ENCODE results near the gene FRMPD2.
"Not testable (repeated sequence)": the region's sequence is repeated elsewhere in the genome, so short reads cannot be mapped to it uniquely, and the experiment has no call there.

FRMPD2 gene

DNA sequence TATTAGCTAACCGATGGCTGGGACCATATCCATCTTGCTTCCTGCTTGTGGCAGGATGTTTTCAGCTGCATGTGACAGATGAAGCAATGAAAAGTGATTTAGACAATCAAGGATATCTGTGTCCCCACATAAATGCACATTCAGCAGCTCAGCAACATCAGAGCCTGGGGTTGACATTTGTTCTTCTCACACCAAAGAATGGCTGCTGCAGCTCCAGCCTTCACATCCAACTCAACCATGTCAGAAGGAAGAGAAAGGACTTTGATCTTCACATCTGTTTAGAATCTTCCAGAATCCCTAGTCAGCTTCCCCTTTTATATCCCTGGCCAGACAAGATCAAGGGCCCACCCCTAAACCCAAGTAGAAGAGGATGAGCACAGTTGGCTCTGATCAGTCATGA, 11.9 kb upstream of the FRMPD2 start:
- TF ChIP-seq, protein P1, sequence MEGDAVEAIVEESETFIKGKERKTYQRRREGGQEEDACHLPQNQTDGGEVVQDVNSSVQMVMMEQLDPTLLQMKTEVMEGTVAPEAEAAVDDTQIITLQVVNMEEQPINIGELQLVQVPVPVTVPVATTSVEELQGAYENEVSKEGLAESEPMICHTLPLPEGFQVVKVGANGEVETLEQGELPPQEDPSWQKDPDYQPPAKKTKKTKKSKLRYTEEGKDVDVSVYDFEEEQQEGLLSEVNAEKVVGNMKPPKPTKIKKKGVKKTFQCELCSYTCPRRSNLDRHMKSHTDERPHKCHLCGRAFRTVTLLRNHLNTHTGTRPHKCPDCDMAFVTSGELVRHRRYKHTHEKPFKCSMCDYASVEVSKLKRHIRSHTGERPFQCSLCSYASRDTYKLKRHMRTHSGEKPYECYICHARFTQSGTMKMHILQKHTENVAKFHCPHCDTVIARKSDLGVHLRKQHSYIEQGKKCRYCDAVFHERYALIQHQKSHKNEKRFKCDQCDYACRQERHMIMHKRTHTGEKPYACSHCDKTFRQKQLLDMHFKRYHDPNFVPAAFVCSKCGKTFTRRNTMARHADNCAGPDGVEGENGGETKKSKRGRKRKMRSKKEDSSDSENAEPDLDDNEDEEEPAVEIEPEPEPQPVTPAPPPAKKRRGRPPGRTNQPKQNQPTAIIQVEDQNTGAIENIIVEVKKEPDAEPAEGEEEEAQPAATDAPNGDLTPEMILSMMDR (IDR thresholded peaks at IDR 0.05; ENCODE audit: low read depth, low read length) = no peak

DNA sequence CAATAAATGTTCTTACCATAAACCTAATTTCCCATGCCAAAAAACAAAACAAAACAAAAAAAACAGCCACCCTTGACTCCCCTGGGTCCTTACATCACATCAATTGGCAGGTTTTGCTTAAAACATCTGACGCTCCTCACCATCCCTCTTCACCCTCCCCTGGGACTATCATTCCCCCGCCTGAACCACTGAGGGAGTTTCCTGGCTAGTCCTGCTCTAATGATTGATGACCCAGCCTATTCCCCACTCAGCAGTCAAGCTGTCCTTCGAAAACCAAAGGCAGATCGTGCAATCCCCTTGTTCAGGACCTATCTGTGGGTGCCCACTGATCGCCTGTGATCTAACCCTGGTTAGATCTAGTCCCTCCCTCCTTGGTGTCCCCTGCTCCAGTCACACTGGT, 11.2 kb upstream of the FRMPD2 start:
- TF ChIP-seq, protein P1 (IDR thresholded peaks at IDR 0.05; ENCODE audit: low read depth, low read length) = no peak
- Histone ChIP-seq H3K9me3 (no peaks in the 10 kb centered on the region), H3K36me3 (no peaks in the 10 kb centered on the region), H3K4me1 (no peaks in the 10 kb centered on the region), H3K4me3 (ENCODE audit: low read depth, low read length) (no peak overlapping the region), H3K27me3 (no peaks in the 10 kb centered on the region)
- no peak for DNase-seq

More for the DNA sequence above, 11.9 kb upstream of the FRMPD2 start:
- Histone ChIP-seq H3K27me3 (no peaks in the 10 kb centered on the region), H3K4me1 (no peaks in the 10 kb centered on the region), H3K36me3 (no peaks in the 10 kb centered on the region), H3K4me3 (ENCODE audit: low read depth, low read length) (no peak overlapping the region), H3K9me3 (no peaks in the 10 kb centered on the region)
- DNase-seq = no peak

DNA sequence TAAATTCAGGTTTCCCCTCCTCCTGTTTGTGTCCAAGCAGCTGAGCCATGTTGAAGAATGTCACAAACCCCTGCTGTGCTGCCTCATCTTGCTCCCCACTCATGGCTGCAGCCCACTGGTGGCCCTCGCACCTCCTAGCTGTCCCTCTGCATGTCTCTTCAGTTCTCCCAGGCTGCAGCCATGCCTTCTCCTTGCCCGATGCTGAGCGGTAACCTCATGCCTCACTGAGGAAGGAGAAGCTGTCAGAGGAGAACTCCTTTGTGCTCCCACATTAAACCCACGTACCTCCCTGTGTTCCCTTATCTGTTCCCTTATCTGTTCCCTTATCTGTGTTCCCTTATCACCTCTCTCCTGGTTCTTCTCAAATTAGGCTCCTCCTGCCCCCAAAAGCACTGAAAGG, 10.3 kb upstream of the FRMPD2 start:
- no peaks in the 10 kb centered on the region for H3K9me3 ChIP-seq
- no peaks in the 10 kb centered on the region for H3K36me3 ChIP-seq
- TF ChIP-seq, protein P1 (IDR thresholded peaks at IDR 0.05; ENCODE audit: low read depth, low read length) = no peak
- no peaks in the 10 kb centered on the region for H3K27me3 ChIP-seq
- DNase-seq = no peak
- no peaks in the 10 kb centered on the region for H3K4me1 ChIP-seq
- no peak overlapping the region for H3K4me3 ChIP-seq (ENCODE audit: low read depth, low read length)

DNA sequence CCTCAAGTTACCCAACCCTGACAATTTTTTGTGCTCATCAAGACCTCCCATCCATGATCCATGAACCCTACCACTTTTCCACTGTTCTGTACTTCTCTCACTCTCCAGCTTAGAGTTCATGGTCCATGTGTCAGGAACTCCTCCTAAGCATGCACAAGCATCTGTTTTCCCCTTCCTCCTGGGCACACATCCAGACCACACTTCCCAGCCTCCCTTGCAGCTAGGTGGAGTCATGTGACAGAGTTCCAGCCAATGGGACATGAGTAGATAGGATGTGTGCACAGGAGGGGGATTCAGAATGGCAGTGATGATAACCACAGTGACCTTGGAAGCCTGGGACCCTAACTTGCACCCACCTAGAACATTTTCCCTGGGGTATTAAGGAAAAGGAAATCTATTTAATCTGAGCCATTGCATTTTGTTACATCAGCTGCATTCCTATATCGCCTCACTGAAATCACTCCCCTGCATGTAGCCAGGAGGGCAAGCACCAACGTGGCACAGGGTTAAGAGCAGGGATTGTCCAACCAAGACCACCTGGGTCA, 9.6 kb upstream of the FRMPD2 start:
- no peaks in the 10 kb centered on the region for H3K27me3 ChIP-seq
- no peaks in the 10 kb centered on the region for H3K4me1 ChIP-seq
- DNase-seq = no peak
- H3K4me3 ChIP-seq (ENCODE audit: low read depth, low read length) = no peak overlapping the region
- H3K36me3 ChIP-seq = no peaks in the 10 kb centered on the region
- TF ChIP-seq, protein P1 (IDR thresholded peaks at IDR 0.05; ENCODE audit: low read depth, low read length) = no peak
- no peaks in the 10 kb centered on the region for H3K9me3 ChIP-seq

DNA sequence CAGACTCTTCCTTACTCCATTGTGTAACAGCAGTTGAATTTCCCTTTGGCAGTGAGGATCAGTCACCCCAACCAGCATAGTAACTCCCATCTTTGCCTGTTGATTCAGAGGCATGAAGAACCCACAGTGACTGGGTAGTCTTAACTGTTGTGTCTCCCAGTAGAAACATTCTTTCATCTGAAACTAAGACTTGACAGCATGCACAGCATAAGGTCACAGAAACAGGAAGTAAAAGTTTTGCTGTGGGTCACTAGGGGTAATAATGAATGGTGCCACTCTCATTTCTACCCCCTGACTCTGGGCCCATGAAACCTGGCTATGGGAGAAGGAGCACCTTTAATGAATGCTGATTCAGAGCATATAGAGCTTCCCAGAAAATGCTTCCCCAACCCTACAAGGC, 8.3 kb upstream of the FRMPD2 start:
- Histone ChIP-seq H3K27me3 (no peaks in the 10 kb centered on the region), H3K4me3 (ENCODE audit: low read depth, low read length) (no peak overlapping the region), H3K4me1 (no peaks in the 10 kb centered on the region), H3K9me3 (no peaks in the 10 kb centered on the region), H3K36me3 (no peaks in the 10 kb centered on the region)
- TF ChIP-seq, protein P1 (IDR thresholded peaks at IDR 0.05; ENCODE audit: low read depth, low read length) = no peak
- DNase-seq = no peak

DNA sequence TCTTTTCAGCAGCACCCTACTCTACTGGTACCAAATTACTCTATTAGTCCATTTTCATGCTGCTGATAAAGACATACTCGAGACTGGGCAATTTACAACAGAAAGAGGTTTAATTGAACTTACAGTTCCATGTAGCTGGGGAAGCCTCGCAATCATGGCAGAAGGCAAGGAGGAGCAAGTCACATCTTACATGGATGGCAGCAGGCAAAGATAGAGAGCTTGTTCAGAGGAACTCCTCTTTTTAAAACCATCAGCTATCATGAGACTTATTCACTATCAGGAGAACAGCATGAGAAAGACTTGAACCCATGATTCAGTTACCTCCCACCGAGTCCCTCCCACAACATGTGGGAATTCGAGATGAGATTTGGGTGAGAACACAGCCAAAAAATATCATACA, 7.2 kb upstream of the FRMPD2 start:
- H3K4me3 ChIP-seq (ENCODE audit: low read depth, low read length); H3K4me1 ChIP-seq; H3K36me3 ChIP-seq; DNase-seq; H3K9me3 ChIP-seq; H3K27me3 ChIP-seq: not testable (repeated sequence)
